ENCODE results near the gene MBNL1. TPM values are rescaled to one million over a fixed set of nuclear protein-coding genes. Genes with fewer than 3 reads are reported as not detected.
A peak's percentile ranks its signal among the peaks of the same experiment; 100 is the strongest.

The MBNL1 gene
- total RNA-seq, 1 experiment from 2014 or later, result 139 TPM

DNA sequence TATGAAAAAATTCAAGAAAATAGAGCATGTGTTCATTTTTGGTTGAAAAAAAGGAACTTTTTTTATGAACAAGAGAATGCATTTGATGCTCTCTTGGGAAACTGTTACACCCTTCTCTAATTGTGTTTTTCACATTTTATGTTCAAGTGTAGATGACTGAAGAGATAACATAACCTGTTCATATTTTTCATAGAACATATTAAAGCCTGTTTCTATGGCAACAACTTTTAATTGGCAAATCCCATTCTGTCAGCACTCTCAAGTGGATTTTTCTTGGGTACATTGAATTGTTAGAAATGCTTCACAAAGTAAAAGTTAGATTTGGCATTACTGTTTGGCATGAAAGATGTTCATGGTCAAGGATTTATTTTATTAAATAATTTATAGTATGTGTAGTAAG is 117.5 kb downstream of the MBNL1 start:
- Mint-ChIP-seq H3K36me3 (ENCODE audit: insufficient read depth, unreplicated experiment) (peaks cover 18% of the 10 kb centered on the region), H3K9me3 (ENCODE audit: unreplicated experiment) (no peaks in the 10 kb centered on the region), H3K27me3 (ENCODE audit: insufficient read depth, unreplicated experiment) (no peaks in the 10 kb centered on the region), H3K27ac (ENCODE audit: low read depth, unreplicated experiment) (peak overlapping the region; percentile 23), H3K4me3 (ENCODE audit: unreplicated experiment) (no peak overlapping the region), H3K4me1 (ENCODE audit: insufficient read depth, unreplicated experiment) (peaks cover 37% of the 10 kb centered on the region)
- ChIA-PET CTCF (no interaction called here), POLR2A (interaction anchor here (0.7 kb wide), 2 partner anchors 10 to 1962 kb away, joined by 3 to 4 read pairs; no protein-coding TSS in a partner anchor)
- intact Hi-C loops (cut with micrococcal nuclease), result no loop called here
- TF ChIP-seq CTCF (IDR thresholded peaks at IDR 0.05; ENCODE audit: unreplicated experiment), result no peak
- DNase-seq (ENCODE audit: unreplicated experiment), result no peak
- BruUV-seq (replicated peaks), result no TSS peak

GRCh38 chr3:152388631-152389030 is 119.9 kb downstream of the MBNL1 start:
- Mint-ChIP-seq H3K27me3 (ENCODE audit: insufficient read depth, unreplicated experiment) (no peaks in the 10 kb centered on the region), H3K4me3 (ENCODE audit: unreplicated experiment) (no peak overlapping the region), H3K27ac (ENCODE audit: low read depth, unreplicated experiment) (no peak overlapping the region), H3K36me3 (ENCODE audit: insufficient read depth, unreplicated experiment) (peaks cover 18% of the 10 kb centered on the region), H3K4me1 (ENCODE audit: insufficient read depth, unreplicated experiment) (peaks cover 25% of the 10 kb centered on the region), H3K9me3 (ENCODE audit: unreplicated experiment) (no peaks in the 10 kb centered on the region)
- intact Hi-C loops (cut with micrococcal nuclease), result no loop called here
- no TSS peak for BruUV-seq (replicated peaks)
- CTCF ChIA-PET, result interaction anchor here (0.6 to 1.0 kb wide), 3 partner anchors 35 to 92 kb away, joined by 3 read pairs; no protein-coding TSS in a partner anchor
- peak; percentile 35 for DNase-seq (ENCODE audit: unreplicated experiment)
- POLR2A ChIA-PET, result interaction anchor here (0.6 to 2.7 kb wide), 11 partner anchors 11 to 1060 kb away, joined by 3 to 8 read pairs (median 3); no protein-coding TSS in a partner anchor
- TF ChIP-seq CTCF (IDR thresholded peaks at IDR 0.05; ENCODE audit: unreplicated experiment), result no peak

DNA sequence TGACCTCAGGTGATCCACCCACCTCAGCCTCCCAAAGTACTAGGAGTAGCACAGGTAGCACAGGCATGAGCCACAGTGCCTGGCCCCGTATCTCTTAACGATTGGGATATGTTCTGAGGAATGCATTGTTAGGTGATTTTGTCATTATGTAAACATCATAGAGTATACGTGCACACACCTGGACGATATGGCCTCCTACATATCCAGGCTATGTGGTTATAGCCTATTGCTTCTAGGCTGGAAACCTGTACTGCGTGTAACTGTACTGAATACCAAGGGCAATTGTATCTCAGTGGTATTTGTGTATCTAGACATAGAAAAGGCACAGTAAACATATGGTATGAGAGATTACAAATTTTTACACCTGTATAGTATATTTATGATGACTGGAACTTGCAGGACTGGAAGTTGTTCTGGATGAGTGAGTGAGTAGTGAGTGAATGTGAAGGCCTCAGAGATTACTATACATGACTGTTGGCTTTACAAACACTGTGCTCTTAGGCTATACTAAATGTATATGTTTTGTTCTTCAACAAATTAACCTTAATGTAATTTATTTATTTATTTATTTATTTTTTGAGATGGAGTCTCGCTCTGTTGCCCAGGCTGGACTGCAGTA is 120.7 kb downstream of the MBNL1 start:
- peaks cover 18% of the 10 kb centered on the region for H3K36me3 Mint-ChIP-seq (ENCODE audit: insufficient read depth, unreplicated experiment)
- intact Hi-C loops (cut with micrococcal nuclease), result no loop called here
- H3K27ac Mint-ChIP-seq (ENCODE audit: low read depth, unreplicated experiment), result no peak overlapping the region
- no peaks in the 10 kb centered on the region for H3K9me3 Mint-ChIP-seq (ENCODE audit: unreplicated experiment)
- TF ChIP-seq CTCF (IDR thresholded peaks at IDR 0.05; ENCODE audit: unreplicated experiment), result no peak
- H3K4me3 Mint-ChIP-seq (ENCODE audit: unreplicated experiment), result no peak overlapping the region
- POLR2A ChIA-PET, result interaction anchor here (1.1 to 2.7 kb wide), 4 partner anchors 8 to 123 kb away, joined by 3 to 12 read pairs (median 6); no protein-coding TSS in a partner anchor
- DNase-seq (ENCODE audit: unreplicated experiment), result no peak
- BruUV-seq (replicated peaks), result no TSS peak
- H3K27me3 Mint-ChIP-seq (ENCODE audit: insufficient read depth, unreplicated experiment), result no peaks in the 10 kb centered on the region
- H3K4me1 Mint-ChIP-seq (ENCODE audit: insufficient read depth, unreplicated experiment), result peaks cover 25% of the 10 kb centered on the region
- CTCF ChIA-PET, result interaction anchor here (0.6 to 0.8 kb wide), 4 partner anchors 9 to 799 kb away, joined by 3 to 4 read pairs (median 3); no protein-coding TSS in a partner anchor

- Mint-ChIP-seq H3K27ac (ENCODE audit: low read depth, unreplicated experiment) (no peak overlapping the region), H3K4me3 (ENCODE audit: unreplicated experiment) (no peak overlapping the region), H3K27me3 (ENCODE audit: insufficient read depth, unreplicated experiment) (no peaks in the 10 kb centered on the region), H3K36me3 (ENCODE audit: insufficient read depth, unreplicated experiment) (peaks cover 15% of the 10 kb centered on the region), H3K4me1 (ENCODE audit: insufficient read depth, unreplicated experiment) (peaks cover 22% of the 10 kb centered on the region), H3K9me3 (ENCODE audit: unreplicated experiment) (no peaks in the 10 kb centered on the region)
- ChIA-PET POLR2A (interaction anchor here (0.6 to 2.3 kb wide), 4 partner anchors 9 to 58 kb away, joined by 3 to 12 read pairs (median 3); no protein-coding TSS in a partner anchor), CTCF (interaction anchor here (0.6 to 0.8 kb wide), 3 partner anchors 8 to 30 kb away, joined by 3 read pairs; no protein-coding TSS in a partner anchor)
- no peak for DNase-seq (ENCODE audit: unreplicated experiment)
- BruUV-seq (replicated peaks), result no TSS peak
- intact Hi-C loops (cut with micrococcal nuclease), result no loop called here
- TF ChIP-seq CTCF (IDR thresholded peaks at IDR 0.05; ENCODE audit: unreplicated experiment), result no peak
Measured at GRCh38 chr3:152390647-152391046, 121.9 kb downstream of the MBNL1 start.

Measured in MCF 10A (cell line).